HG02938 (cell line): ENCODE measurements around the gene STK24.
"Not testable (repeated sequence)": the region's sequence is repeated elsewhere in the genome, so short reads cannot be mapped to it uniquely, and the experiment has no call there.

ENCODE experiments used
- ATAC-seq: cut with Tn5 transposase; IDR thresholded peaks from one replicate; pipeline ENCODE4 v1.9.1; 2021; ENCODE audit warnings: mild to moderate bottlenecking, moderate library complexity; ENCODE audit not compliant: unreplicated experiment

The STK24 gene

DNA sequence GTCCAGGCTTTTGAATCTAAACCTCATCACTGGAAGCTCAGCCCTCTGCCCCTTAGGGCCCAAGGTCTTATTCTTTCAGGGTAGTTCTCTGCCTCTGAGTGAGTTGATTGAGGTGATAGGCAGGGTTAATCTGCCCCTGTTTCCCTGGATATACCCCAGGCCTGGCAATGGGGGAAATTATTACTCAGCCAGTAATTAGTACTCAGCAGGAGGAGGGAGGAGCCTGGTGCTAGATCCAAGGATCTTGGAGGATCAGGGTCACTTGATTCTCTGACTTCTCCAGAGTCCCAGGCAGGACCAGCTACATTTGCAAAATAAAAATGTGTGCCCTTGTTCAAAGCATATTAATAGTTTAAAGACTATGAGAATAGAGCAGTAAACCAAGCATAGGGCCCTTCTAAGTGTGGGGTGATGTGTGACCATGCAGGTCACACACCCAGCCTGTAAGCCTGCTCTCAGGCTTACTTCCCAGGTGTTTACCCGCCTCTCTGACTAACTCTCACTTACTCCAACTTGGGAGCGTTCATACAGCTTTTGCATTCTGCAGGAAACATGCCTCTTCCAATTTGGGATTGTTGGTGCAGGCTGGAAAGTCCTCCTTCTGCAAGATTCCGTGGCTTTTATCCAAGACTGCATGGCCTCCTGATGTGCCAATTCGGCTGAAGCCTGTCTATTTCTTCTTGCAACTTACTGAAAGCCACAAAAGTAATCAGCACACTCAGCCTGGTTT lies 7.9 kb upstream of the STK24 start:
- ATAC-seq, result no peak

DNA sequence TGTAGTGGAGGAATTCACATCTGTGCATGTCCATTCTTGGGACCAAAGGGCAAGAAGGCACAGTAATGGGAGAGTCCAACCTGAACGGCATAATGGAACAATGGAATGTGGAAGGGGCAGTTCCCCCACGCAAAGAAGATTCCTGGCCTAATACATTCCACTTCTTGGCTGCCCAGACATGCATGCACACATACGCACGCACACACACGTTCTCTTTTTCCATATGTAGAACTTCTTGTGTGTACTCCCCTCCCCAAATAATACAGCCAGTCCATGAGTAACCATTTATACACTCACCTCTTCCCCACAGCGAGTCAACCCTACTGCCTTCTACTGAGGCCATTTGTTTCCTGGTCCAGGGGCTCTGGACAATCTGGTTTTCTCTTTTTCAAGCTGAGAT lies 6.0 kb upstream of the STK24 start:
- ATAC-seq, result no peak

GRCh38 chr13:98581971-98582702 lies 5.2 kb upstream of the STK24 start:
- ATAC-seq, result no peak

DNA sequence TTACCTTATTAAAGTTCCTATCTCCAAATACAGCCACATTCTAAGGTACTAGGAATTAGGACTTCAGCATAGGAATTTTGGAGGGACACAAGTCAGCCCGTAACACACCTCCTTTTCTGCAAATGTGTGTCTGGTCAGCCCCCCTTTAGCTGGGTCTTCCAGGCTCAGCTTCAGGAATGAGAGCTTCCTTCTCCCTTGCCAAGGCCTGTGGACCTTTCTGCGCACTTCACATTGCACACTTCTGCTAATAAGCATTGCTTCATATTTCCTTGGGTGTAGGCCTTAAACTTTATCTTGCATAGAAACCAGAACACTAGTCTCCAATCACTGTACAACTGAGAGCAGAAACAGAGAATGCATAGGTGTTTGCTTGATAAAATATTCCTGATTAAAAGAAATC lies 4.5 kb upstream of the STK24 start:
- no peak for ATAC-seq

- ATAC-seq, result no peak
These were observed 3.5 kb upstream of the STK24 start for GRCh38 chr13:98580420-98580819.

- no peak for ATAC-seq
These were observed 954 bp upstream of the STK24 start for GRCh38 chr13:98577836-98578285.

- ATAC-seq, result peak; percentile 35
These were observed 534 bp downstream of the STK24 start for GRCh38 chr13:98576200-98576945.

DNA sequence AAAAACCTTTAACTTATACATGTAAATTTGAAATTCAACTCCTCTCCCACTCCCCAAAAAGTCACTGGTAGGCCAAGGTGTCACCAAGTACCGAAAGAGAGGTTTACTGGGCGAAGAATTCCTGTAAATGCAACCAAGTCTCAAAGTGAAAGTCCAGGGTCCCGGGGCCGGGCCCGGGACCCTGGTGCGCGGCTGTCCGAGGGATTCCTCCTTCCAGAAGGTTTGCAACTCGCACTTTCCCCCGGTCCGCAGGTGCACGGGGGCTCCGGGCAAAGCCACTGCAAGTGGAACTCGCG lies 1.1 kb downstream of the STK24 start:
- no peak for ATAC-seq

DNA sequence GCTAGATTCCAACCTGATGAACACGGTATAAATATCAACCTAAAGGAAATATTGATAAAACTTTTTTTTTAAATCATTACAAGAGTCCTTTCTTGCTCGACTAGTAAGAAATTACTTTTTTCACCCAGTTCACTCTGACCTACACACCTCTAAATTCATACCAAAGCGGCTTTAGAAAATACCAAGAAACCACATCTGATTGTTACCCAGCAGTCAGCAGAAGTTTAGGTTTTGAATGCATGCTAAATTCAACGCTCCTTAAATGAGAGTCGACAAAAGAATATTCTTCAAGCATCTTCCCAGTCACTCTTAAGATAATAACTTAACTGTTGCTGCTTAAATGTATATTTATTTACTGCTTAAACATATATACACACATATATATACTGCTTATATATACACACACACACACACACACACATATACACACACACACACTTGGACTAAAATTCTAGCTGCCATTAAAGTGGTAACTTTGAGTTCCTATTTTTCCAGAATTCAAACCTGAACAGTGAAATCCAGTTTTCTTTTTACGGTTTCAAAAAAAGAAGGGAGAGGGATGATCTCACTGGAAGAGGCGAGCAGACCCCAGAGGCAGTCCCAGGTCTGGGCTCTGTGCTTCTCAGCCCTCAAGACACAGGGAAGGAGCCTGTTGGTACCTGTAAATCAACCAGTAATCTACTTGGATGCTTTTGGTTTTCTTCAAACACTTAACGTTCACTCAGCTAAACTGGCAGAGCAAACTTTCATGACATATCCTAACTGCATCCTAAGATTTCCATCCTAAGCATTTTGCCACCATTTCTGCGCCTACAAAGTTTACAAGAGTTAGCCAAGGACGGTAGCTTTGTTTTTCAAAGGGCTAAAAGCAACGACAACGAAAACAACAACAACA lies 1.7 kb downstream of the STK24 start:
- ATAC-seq, result no peak

DNA sequence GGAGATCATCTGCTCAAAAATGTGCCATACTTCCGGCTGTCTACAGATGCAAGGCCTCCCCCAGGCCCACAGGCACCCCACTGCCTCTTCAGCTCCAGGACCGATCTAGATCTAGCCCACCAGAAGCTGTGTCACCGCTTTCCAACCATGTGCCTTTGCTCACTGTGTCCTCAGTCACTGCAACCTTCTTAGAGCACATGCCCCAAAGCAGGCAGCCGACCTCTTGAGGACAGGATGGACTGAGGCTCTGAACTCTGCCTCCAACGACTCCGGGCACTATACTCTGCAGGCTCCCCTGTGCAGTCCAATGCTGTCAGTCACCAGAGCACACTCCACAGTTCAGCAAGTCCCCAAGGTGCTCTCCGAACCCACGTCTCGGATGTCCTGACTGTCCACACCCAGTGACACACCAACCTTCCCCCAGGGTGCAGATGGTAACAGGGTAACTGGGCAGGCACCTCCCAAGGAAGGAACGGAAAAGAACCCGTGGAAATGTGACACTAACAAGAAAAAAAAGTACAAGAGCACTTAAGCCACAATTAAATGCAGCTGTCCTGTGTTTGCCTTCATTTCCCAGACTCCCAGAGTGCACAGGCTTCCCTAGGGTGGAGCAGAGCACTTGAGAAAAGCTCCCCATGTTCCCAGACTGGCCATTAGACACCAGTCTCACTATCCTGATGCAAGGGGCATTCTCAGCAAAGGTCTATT lies 4.8 kb downstream of the STK24 start:
- no peak for ATAC-seq

GRCh38 chr13:98570929-98571372 lies 6.0 kb downstream of the STK24 start:
- ATAC-seq, result peak; percentile 92

- not testable (repeated sequence) for ATAC-seq
These were observed 7.2 kb downstream of the STK24 start for GRCh38 chr13:98569494-98570367.

- no peak for ATAC-seq
These were observed 8.0 kb downstream of the STK24 start for GRCh38 chr13:98568918-98569317.

- ATAC-seq, result no peak
These were observed 9.8 kb downstream of the STK24 start for GRCh38 chr13:98567140-98567539.

DNA sequence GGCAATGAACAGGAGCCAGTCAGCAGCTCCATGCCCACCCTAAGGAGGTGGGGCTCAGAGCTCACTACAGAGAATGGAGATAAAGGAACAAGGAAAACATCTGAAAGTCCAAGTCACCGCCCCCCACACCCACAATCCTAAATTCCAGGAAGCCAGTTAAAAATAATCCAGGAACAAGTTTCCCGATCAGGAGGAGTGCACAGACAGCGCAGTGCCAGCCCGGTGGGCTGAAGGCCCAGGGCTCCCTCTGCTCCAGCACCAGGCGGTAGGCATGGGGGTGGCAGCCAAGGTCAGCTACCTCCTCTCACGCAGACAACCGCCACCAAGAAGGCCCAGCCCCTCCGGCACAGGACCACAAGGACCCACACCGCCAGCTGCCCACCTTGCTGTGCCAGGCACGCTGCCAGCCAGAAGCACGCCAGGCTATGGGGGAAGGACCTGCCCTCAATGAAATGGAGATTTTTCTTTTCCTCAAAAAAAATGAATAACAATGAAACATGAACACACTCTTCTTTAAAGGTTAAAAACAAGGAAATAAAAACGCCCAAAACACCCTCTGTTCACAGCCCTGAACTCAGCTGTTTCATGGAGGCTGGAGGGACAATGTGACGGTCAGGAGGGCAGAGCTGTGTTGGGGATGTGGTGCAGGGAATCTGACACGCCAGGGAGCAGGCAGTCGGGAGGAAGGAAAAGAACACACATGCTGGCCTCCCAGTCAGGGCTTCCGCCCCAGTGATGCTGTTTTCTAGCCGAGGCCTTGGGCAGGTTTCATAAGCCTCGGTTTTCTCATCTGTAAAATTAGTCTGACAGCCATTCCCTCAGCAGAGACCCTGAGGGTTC lies 11.0 kb downstream of the STK24 start:
- ATAC-seq, result no peak

DNA sequence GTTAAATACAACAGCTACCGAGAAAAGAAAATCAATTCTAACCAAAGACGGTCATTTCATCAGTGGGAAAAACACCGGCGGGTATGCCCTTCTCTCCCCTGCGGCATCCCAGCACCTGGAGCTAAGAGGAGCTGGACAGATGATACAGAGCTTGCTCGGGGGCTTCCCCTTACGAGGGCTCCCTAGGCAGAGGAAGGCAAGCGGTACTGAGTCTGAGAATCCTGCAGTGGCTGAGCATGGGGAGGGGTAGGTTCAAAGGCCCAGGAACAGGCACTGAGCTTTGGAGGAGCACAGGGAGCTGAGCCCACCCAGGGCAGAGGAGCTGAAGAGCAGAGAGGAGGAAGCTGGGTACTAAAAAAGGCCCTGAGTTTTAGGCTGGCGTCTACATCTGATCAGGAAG lies 12.7 kb downstream of the STK24 start:
- ATAC-seq, result no peak

GRCh38 chr13:98563071-98563470 lies 13.8 kb downstream of the STK24 start:
- no peak for ATAC-seq

GRCh38 chr13:98559169-98559568 lies 17.7 kb downstream of the STK24 start:
- no peak for ATAC-seq
